H1 (cell line): Measurements from ENCODE around the gene CSF3R. TPM values are rescaled to one million over a fixed set of nuclear protein-coding genes. Genes with fewer than 3 reads are reported as not detected.

Experiments used
- CTCF ChIA-PET: fragments of 300-600 bp; sonication (Branson Sonifier 250); formaldehyde crosslinking; loops from one replicate; lab custom pipeline; 2021; ENCODE audit not compliant: partially characterized antibody; lab: Charles Lee
- POLR2A ChIA-PET: fragments of 300-600 bp; sonication (Branson Sonifier 250); formaldehyde crosslinking; loops from one replicate; lab custom pipeline; 2021; ENCODE audit warnings: inconsistent platforms; ENCODE audit not compliant: partially characterized antibody; lab: Charles Lee
- DNase-seq, 2 experiments: peaks; one replicate each; pipeline versions ENCODE4 v3.0.0 to v3.0.0-alpha.2; 2010 to 2022; ENCODE audit warnings: low spot score in 2 of 2, low read depth in 1 of 2, mixed read lengths in 1 of 2
- FAIRE-seq: peaks from 2 replicates; lab custom pipeline; 2011; peaks lifted over from hg19 to GRCh38; lab: Jason Lieb, UNC
- H2AFZ ChIP-seq: 2 replicates; pipeline ENCODE4 v1.8.1; 2012; ENCODE audit warnings: low read length, inconsistent platforms
- H2AK5ac ChIP-seq: 2 replicates; pipeline ENCODE4 v1.6.1; 2013; ENCODE audit warnings: low read depth, low read length
- H2BK120ac ChIP-seq: replicated peaks from 2 replicates; pipeline ENCODE3; 2013; ENCODE audit warnings: low read depth, low read length, inconsistent platforms
- H2BK12ac ChIP-seq: 2 replicates; pipeline ENCODE4 v1.6.1; 2013; ENCODE audit warnings: low read depth, low read length
- H2BK15ac ChIP-seq: 2 replicates; pipeline ENCODE4 v1.6.1; 2013; ENCODE audit warnings: low read length
- H2BK20ac ChIP-seq: 2 replicates; pipeline ENCODE4 v1.6.1; 2013; ENCODE audit warnings: low read length
- H2BK5ac ChIP-seq: 2 replicates; pipeline ENCODE4 v1.6.1; 2013; ENCODE audit warnings: low read depth, low read length
- H3K14ac ChIP-seq: 2 replicates; pipeline ENCODE4 v1.6.1; 2013; ENCODE audit warnings: inconsistent platforms; ENCODE audit not compliant: insufficient read length
- H3K18ac ChIP-seq: 2 replicates; pipeline ENCODE4 v1.6.1; 2013; ENCODE audit warnings: low read length; ENCODE audit errors: extremely low read depth
- H3K23ac ChIP-seq: 2 replicates; pipeline ENCODE4 v1.6.1; 2013; ENCODE audit warnings: inconsistent platforms; ENCODE audit not compliant: insufficient read length
- H3K23me2 ChIP-seq: 2 replicates; pipeline ENCODE4 v1.6.1; 2013; ENCODE audit warnings: low read depth, low read length
- H3K27ac ChIP-seq: 2 replicates; pipeline ENCODE4 v1.6.1; 2011; ENCODE audit warnings: low read depth, low read length, inconsistent platforms
- H3K27me3 ChIP-seq, 4 experiments: replicated peaks in 1 of 4; 1 replicate in 1 of 4; 2 replicates in 3 of 4; pipeline versions ENCODE4 v1.6.1 to v1.8.1; 2011 to 2013; ENCODE audit warnings: low read length in 3 of 4, mild to moderate bottlenecking in 3 of 4, inconsistent platforms in 2 of 4, mixed read lengths in 2 of 4, moderate library complexity in 1 of 4; ENCODE audit not compliant: control insufficient read depth in 3 of 4, insufficient read depth in 3 of 4; ENCODE audit errors: extremely low read depth in 1 of 4
- H3K36me3 ChIP-seq, 4 experiments: 2 replicates each; pipeline versions ENCODE4 v1.6.1 to v1.8.1; 2011 to 2013; ENCODE audit warnings: mild to moderate bottlenecking in 4 of 4, low read length in 3 of 4, moderate library complexity in 2 of 4, control low read depth in 1 of 4, inconsistent platforms in 1 of 4; ENCODE audit not compliant: insufficient read depth in 4 of 4, control insufficient read depth in 2 of 4
- H3K4ac ChIP-seq: replicated peaks from 2 replicates; pipeline ENCODE3; 2013; ENCODE audit warnings: low read length, low read depth, mixed read lengths, inconsistent platforms; ENCODE audit not compliant: insufficient read length
- H3K4me1 ChIP-seq, 4 experiments: replicated peaks in 1 of 4; 1 replicate in 1 of 4; 2 replicates in 3 of 4; pipeline versions ENCODE4 v1.6.1 to v1.8.1; 2011 to 2013; ENCODE audit warnings: low read length in 3 of 4, inconsistent platforms in 2 of 4, mixed read lengths in 1 of 4; ENCODE audit not compliant: insufficient read depth in 4 of 4, control insufficient read depth in 3 of 4
- H3K4me2 ChIP-seq, 2 experiments: 2 replicates each; pipeline versions ENCODE4 v1.6.1 to v1.8.1; 2011 to 2013; ENCODE audit warnings: low read depth in 2 of 2, low read length in 2 of 2, control low read depth in 1 of 2, inconsistent platforms in 1 of 2, mild to moderate bottlenecking in 1 of 2; ENCODE audit not compliant: insufficient read depth in 1 of 2
- H3K4me3 ChIP-seq, 4 experiments: fragments of 200-600, 300-600 bp in 1 of 4; sonication (generic), shearing (Covaris generic), sonication (Bioruptor Twin) in 1 of 4; 2 replicates each; pipeline versions ENCODE4 v1.5.1 to v1.8.1; 2011 to 2016; ENCODE audit warnings: low read length in 4 of 4, low read depth in 3 of 4, control low read depth in 2 of 4, inconsistent platforms in 2 of 4, mild to moderate bottlenecking in 2 of 4, mixed read lengths in 1 of 4, moderate library complexity in 1 of 4; ENCODE audit not compliant: insufficient read depth in 2 of 4; ENCODE audit errors: extremely low read depth in 1 of 4
- H3K56ac ChIP-seq: replicated peaks from 2 replicates; pipeline ENCODE3; 2013; ENCODE audit warnings: low read depth, mild to moderate bottlenecking, mixed read lengths, low read length, inconsistent platforms; ENCODE audit not compliant: insufficient read length
- H3K79me1 ChIP-seq: 2 replicates; pipeline ENCODE4 v1.6.1; 2013; ENCODE audit warnings: low read depth, low read length, control low read depth
- H3K79me2 ChIP-seq, 2 experiments: 2 replicates each; pipeline versions ENCODE4 v1.6.1 to v1.8.1; 2012 to 2013; ENCODE audit warnings: low read length in 2 of 2, mild to moderate bottlenecking in 2 of 2, inconsistent platforms in 1 of 2; ENCODE audit not compliant: insufficient read depth in 2 of 2, control insufficient read depth in 1 of 2
- H3K9ac ChIP-seq, 4 experiments: replicated peaks in 1 of 4; 1 replicate in 1 of 4; 2 replicates in 3 of 4; pipeline versions ENCODE4 v1.6.1 to v1.8.1; 2011 to 2013; ENCODE audit warnings: low read depth in 3 of 4, low read length in 3 of 4, control low read depth in 2 of 4, mild to moderate bottlenecking in 2 of 4, moderate library complexity in 2 of 4, inconsistent platforms in 1 of 4; ENCODE audit errors: extremely low read depth in 1 of 4
- H3K9me3 ChIP-seq, 2 experiments: 2 replicates each; pipeline versions ENCODE4 v1.6.1 to v1.8.1; 2012 to 2013; ENCODE audit warnings: mild to moderate bottlenecking in 2 of 2, moderate library complexity in 2 of 2, control low read depth in 1 of 2, inconsistent platforms in 1 of 2, low read depth in 1 of 2, low read length in 1 of 2, mixed read lengths in 1 of 2; ENCODE audit not compliant: insufficient read depth in 2 of 2
- H4K20me1 ChIP-seq, 2 experiments: replicated peaks in 1 of 2; 2 replicates each; pipeline versions ENCODE3 to v1.8.1; 2011 to 2013; ENCODE audit warnings: inconsistent platforms in 2 of 2, low read length in 2 of 2, mild to moderate bottlenecking in 1 of 2; ENCODE audit not compliant: insufficient read depth in 2 of 2, control insufficient read depth in 1 of 2
- H4K5ac ChIP-seq: 2 replicates; pipeline ENCODE4 v1.6.1; 2013; ENCODE audit warnings: low read length, low read depth, mixed read lengths, inconsistent platforms; ENCODE audit not compliant: insufficient read length
- H4K8ac ChIP-seq: 2 replicates; pipeline ENCODE4 v1.8.0; 2013; ENCODE audit warnings: mild to moderate bottlenecking, moderate library complexity, low read length, inconsistent platforms; ENCODE audit not compliant: insufficient read depth; ENCODE audit errors: extremely low read depth
- H4K91ac ChIP-seq: replicated peaks from 2 replicates; pipeline ENCODE3; 2013; ENCODE audit warnings: low read length, mixed read lengths, inconsistent platforms; ENCODE audit not compliant: insufficient read length
- CEBPB ChIP-seq: IDR thresholded peaks from 2 replicates; pipeline ENCODE4 v1.6.1; 2012; ENCODE audit warnings: low read depth, low read length
- GABPA ChIP-seq: IDR thresholded peaks from 2 replicates; pipeline ENCODE4 v1.6.1; 2011; ENCODE audit warnings: mild to moderate bottlenecking, low read length, moderate library complexity, borderline replicate concordance; ENCODE audit not compliant: insufficient read depth
- WGBS, 2 experiments: shearing (Covaris generic) in 1 of 2; methylation state at CpG; one replicate each; pipeline versions ENCODE4 v1.1.6 to v1.1.7; 2013 to 2015; ENCODE audit warnings: low lambda C conversion rate in 2 of 2, mixed read lengths in 2 of 2, inconsistent platforms in 1 of 2, low coverage in 1 of 2, missing lambda C conversion rate in 1 of 2; ENCODE audit not compliant: insufficient replicate concordance in 2 of 2, insufficient coverage in 1 of 2, insufficient read length in 1 of 2; ENCODE audit errors: extremely low coverage in 1 of 2, missing lambda C conversion rate in 1 of 2; 5-methylcytosine and 5-hydroxymethylcytosine counted together
- polyA plus RNA-seq, 7 experiments: library from polyadenylated mRNA; depleted of rRNA in 3 of 7; stranded (reverse) in 5 of 7; unstranded in 2 of 7; fragments of >200 nt in 5 of 7; fragments of 200-250 nt in 2 of 7; gene quantifications; 1 replicate in 5 of 7; 2 replicates in 1 of 7; 4 replicates in 1 of 7; pipeline versions ENCODE4 v1.2.1 to v1.2.3, GENCODE V29; 2011 to 2013; ENCODE audit warnings: missing spikeins in 2 of 7, mixed read lengths in 2 of 7
- total RNA-seq: library from RNA; stranded (reverse); fragmentation: NEBNext Ultra II Directional; extraction: Animal tissue kit (Norgen Biotek cat#: 25700); gene quantifications from 2 replicates; pipeline ENCODE4 v1.2.1, GENCODE V29; 2021

The CSF3R gene
- total and polyA plus RNA-seq, 2 of the 8 experiments (the other 6 are each of a cell fraction or from before 2014, with no cell fraction given): not detected

GRCh38 chr1:36517011-36517771, 34.5 kb upstream of the CSF3R start:
- H3K36me3 ChIP-seq: no peaks in the 10 kb centered on the region
- H2BK120ac ChIP-seq: no peak overlapping the region
- H3K4ac ChIP-seq: no peak overlapping the region
- H4K20me1 ChIP-seq: no peaks in the 10 kb centered on the region
- H4K5ac ChIP-seq: no peak overlapping the region
- 0 out of 2 replicates have a peak overlapping the region, but pooled peaks have one; percentile 29 for H2AFZ ChIP-seq
- WGBS, 2 experiments: 92% methylated on average over 16 of the region's 16 CpGs; no CpG with 5 or more reads in 1 of the 2 experiments
- no peak overlapping the region for H3K27ac ChIP-seq
- H3K79me1 ChIP-seq: no peaks in the 10 kb centered on the region
- H3K23ac ChIP-seq: no peak overlapping the region
- peaks cover 0 to 4% (median 0%) of the 10 kb centered on the region in 4 experiments; a peak in 2 of 7 replicates for H3K4me1 ChIP-seq
- FAIRE-seq (no peak), DNase-seq (no peak)
- no peak overlapping the region for H3K14ac ChIP-seq
- H3K56ac ChIP-seq: no peak overlapping the region
- POLR2A ChIA-PET: no interaction called here
- H3K23me2 ChIP-seq: no peaks in the 10 kb centered on the region
- TF ChIP-seq GABPA (no peak), CEBPB (0 out of 2 replicates have a peak, but pooled peaks have one; percentile 16)
- TF ChIP-seq, all 59 proteins: peak for 1
- Histone ChIP-seq H2BK12ac (peak overlapping the region; percentile 84; the same call in 1 of the 2 replicates), H4K91ac (no peak overlapping the region), H2AK5ac (no peak overlapping the region), H3K18ac (no peak overlapping the region), H3K27me3 (no peaks in the 10 kb centered on the region), H3K9me3 (no peaks in the 10 kb centered on the region), H2BK20ac (no peak overlapping the region), H2BK5ac (no peak overlapping the region), H3K79me2 (no peaks in the 10 kb centered on the region), H2BK15ac (peak overlapping the region; percentile 74; the same call in 1 of the 2 replicates), H3K9ac (no peak overlapping the region), H3K4me3 (no peak overlapping the region), H4K8ac (no peak overlapping the region), H3K4me2 (no peak overlapping the region)
- CTCF ChIA-PET: interaction anchor here (0.6 to 6.5 kb wide), 53 partner anchors 8 to 1015 kb away, joined by 3 to 62 read pairs (median 5); partner anchors contain the start of gene CSF3R
